IMR-90 (cell line): Measurements from ENCODE around the gene EMX2. TPM values are rescaled to one million over a fixed set of nuclear protein-coding genes. Genes with fewer than 3 reads are reported as not detected.

Experiments
- polyA plus RNA-seq, 3 experiments: library from polyadenylated mRNA; depleted of rRNA; stranded (reverse); fragments of >200 nt; gene quantifications; 2 replicates each; pipeline ENCODE4 v1.2.3, GENCODE V29; 2012; ENCODE audit warnings: low replicate concordance in 1 of 3
- total RNA-seq: library from RNA; depleted of rRNA; stranded (reverse); fragments of >200 nt; gene quantifications from 2 replicates; pipeline ENCODE4 v1.2.3, GENCODE V29; 2012; rRNA removed

The EMX2 gene
- total and polyA plus RNA-seq, 2 of the 4 experiments (the other 2 are of a cell fraction) = not detected

Other genes starting within 250 kb of the EMX2 start
- 20.4 and 22.5 TPM in 2 replicates for gene PDZD8, start 167.3 kb upstream of the EMX2 start, total RNA-seq
- gene PDZD8, start 167.3 kb upstream of the EMX2 start, polyA plus RNA-seq (2012; rRNA removed) = 11.3 and 11.7 TPM in 2 replicates